ENCODE results near the gene DMD.

DNA sequence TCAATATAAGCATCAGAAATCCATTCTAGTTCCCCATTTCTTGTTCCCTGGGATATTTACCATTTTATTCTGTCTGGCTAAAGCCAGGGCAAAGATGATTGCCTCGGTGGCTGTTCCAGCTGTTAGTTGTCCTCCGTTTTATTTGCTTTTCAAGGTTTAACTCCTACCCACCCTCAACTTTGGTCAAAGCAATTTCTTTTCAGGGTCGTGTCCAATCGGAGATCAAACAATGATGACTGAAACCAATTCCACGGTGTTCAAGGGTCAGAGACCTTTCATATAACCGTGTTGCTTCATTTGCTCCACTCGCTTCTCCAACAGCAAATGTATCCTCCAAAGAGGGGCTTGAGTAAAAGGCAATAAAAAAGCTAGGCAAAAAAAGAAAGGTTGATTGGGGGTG lies 1946.0 kb downstream of the DMD start:
- no peak for TF ChIP-seq POLR2A (IDR thresholded peaks at IDR 0.05; ENCODE audit: low read depth, low read length)
- TF ChIP-seq TAF1 (IDR thresholded peaks at IDR 0.05; ENCODE audit: borderline replicate concordance, low read depth, low read length) = no peak
